Activated T-cell treated with anti-CD3 and anti-CD28 coated beads for 1 hour (primary cell): ENCODE results near the gene BRIP1.
A peak's percentile ranks its signal among the peaks of the same experiment; 100 is the strongest.
"Not testable (repeated sequence)": the region's sequence is repeated elsewhere in the genome, so short reads cannot be mapped to it uniquely, and the experiment has no call there.

Source experiments
- DNase-seq: peaks from one replicate; pipeline ENCODE4 v3.0.0-alpha.2; 2020; ENCODE audit warnings: low read depth

BRIP1 gene

DNA sequence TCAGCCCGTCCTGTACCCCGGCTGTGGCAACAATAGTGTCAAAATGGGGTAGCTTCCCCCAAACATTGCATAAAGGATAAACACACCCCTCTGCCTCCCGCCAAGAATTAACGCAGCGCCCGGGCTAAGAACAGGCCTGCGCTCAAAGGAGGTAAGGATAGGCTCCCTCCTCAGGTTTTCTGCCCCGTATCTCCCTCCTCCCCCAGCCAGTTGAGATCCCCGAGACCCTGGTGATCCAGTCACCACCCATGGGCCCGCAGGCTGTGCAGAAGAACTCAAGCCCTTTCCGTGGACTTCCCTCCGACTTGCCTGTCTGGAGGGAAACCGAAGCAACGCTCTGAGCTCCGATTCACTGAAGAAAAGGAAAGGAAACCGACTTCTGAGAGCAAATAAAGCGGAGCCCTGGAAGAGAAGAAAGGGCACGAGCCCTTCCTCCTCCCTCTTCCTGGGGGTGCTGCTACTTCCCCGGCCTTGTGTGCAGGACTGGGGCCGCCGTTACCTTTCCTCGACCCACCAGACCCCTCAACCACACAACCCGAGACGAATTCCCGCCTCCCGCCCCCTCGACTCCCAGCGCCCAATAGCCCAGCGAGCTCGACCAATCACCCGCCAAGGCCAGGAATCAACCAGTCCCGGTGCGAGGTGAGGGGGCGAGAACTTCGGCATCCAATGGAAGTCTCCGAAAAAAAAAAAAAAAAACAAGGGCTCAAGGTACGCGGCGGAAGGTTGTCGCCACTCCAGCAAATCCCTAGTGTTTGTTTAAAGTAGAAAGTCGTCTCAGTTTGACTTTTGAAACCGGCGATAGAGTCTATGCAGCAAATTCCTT, at the start of gene BRIP1:
BRIP1 (minus strand) TSS at position 554 of the 826 bp plus-strand sequence. CDS start 1,989 bp downstream, outside the sequence.
- peak; percentile 78 for DNase-seq

DNA sequence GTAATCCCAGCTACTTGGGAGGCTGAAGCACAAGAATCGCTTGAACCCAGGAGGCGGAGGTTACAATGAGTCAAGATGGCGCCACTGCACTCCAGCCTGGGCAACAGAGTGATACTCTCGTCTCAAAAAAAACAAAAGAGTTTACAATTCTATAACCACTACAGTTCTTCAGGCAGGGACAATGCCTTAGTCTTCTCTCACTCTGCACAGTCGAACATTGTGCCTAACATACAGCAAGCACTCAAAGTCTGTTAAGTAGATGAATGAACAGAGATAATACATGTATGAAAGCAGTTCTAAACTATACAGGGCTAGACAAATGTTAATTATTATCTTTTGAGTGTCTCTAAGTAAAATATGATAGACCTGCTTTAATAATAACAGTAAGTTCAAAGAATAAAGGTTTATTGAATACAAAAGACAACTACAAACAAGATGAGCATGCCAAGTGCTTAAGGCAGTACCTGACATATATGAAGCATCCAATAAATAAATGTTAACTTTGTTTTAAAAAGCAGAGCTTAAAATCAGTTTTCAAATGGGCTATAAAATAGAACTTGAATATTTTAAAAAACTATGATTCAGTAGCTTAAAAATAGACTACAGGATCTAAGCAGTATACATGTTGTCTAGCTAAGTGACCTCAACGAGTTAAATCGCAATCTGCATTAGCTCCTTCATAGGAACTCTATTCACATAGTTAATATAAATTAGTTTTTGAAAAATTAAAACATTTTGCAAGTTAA, 45.1 kb upstream of the BRIP1 start:
- DNase-seq, result no peak

DNA sequence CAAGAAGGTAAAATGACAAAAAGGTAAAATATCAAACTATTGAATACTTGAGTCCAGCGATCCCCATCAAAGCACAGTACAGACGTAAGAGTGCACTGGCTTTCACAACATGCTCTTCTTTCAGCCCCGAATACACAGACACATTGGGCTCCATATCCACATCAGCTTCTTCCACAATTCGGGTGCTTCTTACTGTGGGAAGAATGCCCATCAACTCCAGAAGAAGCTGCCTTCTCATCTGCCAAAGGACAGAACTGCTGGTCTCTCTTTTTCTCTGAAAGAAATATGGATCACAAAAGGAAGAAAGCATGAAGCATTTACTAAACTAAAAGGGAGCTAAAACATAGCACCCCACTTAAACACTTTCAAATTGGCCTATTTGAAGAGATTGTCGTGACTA, 44.0 kb upstream of the BRIP1 start:
- DNase-seq, result no peak

DNA sequence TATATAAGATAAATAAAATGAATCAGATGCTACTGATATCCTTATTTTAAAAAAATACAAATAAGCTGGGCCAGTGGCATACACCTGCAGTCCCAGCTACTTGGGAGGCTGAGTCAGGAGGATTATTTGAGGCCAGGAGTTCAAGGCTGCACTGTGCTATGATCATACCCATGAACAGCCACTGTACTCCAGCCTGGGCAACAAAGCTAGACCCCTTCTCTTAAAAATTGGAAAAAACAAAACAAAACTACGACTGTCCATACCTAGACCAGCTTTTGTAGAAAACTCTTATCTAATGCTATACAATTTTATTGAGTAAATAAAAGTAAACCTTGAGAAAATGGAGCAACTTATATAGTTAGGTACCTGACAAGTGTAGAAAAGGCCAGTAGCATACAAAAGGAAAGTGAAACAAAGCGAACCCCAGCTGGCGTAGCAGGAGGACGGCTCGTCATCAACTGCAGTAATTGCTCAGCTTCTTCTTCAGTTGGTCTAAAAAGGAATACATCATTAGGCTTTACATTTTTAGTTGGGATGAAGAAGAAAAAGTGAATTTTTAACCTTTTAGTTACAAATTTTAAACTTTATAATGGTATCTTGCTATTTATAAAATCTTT, 40.9 kb upstream of the BRIP1 start:
- DNase-seq, result no peak

DNA sequence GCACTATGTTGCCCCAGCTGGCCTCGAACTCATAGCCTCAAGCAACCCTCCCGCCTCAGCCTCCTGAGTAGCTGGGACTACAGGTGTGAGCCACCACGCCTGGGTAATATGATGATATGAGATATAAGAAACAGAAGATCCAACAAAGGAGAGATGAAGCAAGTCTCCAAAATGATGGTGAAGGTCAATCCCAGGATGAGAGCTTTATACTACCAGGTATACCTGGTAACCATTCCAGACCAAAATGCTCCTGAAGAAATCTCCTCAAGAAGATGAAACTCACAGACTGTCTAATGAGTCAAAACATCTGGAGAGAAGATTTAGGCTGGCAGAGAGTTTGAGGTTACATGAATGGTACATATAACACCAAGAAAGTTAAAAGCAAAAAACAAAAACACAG, 39.9 kb upstream of the BRIP1 start:
- no peak for DNase-seq

DNA sequence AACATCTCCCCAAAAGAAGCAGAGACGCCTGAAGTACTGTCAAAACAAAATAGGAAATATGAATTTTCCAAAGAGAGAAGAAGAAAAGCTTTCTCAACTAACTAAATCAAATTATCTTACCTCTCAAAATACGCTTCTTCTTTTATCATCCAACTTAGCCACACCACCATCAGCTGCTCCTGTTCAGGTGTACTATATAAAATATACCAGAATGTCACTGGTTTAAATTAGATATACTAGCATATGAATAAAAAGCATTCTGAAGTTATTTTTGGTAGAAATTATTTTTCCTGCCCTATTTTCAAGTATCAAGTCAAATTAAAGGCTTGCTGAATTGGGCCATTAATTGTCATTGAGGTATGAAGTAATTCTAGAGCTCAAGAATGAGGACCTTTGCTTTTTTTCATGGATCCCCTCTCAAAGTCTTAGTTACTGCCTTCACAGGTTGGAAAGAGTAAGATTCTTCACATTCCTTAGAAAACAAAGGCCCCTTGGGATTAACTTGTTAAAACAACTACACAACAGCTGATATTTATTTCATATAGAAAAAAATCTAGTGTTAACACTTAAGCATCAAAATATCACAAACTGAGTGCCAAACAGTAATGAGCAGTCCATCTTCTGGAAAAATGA, 34.3 kb upstream of the BRIP1 start:
- no peak for DNase-seq

DNA sequence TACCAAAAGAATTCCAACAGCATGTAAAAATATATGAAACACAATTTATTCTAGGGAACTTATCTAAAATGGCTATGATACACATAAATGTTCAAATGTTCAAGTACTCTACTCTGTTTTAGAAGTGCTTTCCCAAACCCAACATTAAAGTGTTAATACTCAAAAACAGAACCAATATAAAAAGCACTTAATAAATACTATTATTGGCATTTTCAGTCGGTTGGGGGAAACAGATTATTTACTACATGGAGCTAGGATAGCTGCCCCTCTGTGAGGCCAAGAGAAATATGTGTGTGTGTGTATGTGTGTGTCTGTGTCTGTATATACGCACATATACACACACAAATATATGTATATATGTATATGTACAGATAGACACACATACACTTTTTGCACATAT, 32.1 kb upstream of the BRIP1 start:
- DNase-seq, result no peak

DNA sequence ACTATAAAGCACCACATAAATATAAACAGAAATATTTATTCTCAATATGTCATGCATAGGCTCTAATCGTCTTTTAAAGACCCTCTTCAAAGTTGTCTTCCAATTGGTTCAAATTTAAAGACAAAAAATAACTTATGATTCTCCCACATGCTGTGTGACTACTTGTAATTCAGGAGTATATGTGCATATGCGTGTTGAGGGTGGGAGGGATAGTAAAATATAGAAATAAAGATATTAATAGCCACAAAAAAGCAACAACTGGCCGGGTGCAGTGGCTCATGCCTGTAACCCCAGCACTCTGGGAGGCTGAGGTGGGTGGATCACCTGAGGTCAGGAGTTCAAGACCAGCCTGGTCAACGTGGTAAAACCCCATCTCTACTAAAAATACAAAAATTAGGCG, 31.0 kb upstream of the BRIP1 start:
- DNase-seq, result not testable (repeated sequence)

DNA sequence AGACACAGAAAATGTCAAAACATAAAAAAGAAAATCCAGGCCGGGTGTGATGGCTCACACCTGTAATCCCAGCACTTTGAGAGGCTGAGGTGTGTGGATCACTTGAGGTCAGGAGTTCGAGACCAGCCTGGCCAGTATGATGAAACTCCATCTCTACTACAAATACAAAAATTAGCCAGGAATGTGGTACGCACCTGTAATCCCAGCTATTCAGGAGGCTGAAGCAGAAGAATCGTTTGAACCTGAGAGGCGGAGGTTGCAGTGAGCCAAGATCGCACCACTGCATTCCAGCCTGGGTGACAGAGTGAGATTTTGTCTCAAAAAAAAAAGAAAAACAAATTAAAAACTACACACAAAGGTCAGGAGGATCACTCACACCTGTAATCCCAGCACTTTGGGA, 24.4 kb upstream of the BRIP1 start:
- DNase-seq, result not testable (repeated sequence)

DNA sequence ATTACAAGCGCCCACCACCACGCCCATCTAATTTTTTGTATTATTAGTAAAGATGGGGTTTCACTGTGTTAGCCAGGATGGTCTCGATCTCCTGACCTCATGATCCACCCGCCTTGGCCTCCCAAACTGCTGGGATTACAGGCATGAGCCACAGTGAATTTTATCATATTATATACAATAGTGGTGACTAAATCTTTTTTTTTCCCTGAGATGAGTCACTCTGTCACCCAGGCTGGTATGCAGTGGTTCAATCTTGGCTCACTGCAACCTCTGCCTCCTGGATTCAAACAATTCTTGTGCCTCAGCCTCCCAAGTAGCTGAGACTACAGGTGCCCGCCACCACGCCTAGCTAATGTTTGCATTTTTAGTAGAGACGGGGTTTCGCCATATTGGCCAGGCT, 22.5 kb upstream of the BRIP1 start:
- DNase-seq, result not testable (repeated sequence)

DNA sequence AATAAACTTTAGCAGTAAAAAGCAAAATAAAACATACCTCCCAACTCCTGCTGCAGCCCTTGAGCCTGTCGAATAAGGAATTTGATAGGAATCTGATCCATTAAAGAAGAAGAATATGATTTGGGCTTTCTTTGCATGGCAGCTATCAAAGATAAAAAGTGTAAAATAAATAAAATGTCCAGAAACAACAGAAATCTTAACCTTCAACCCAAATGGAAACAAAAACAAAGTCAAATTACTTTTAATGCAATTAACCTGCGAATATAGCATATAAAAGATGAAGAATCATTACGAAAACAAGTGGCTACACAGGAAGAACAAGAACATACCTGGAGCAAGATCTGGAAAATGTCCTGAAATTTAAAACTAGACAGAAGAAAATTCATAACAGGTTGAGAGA, 21.5 kb upstream of the BRIP1 start:
- DNase-seq, result no peak

DNA sequence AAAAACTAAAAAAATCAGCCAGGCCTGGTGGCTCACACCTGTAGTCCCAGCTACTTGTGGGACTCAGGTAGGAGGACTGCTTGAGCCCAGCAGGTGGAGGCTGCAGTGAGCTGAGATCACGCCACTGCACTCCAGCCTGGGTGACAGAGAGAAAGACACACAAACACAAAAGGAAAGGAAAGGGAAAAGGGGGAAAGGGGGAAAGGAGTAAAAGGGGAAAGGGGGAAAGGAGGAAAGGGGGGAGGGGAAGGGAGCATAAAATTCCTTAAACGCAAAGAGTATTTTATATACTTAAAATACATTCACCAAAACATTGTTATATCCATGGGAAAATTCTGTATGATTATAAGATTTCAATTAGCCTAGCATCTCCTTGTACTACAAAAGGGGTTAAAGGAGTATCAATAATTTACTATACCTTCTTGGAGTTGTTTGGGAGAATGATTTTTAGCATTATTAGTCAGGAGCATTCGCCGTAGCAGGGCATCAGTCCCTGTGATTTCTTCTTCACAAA, 17.3 kb upstream of the BRIP1 start:
- DNase-seq, result no peak

DNA sequence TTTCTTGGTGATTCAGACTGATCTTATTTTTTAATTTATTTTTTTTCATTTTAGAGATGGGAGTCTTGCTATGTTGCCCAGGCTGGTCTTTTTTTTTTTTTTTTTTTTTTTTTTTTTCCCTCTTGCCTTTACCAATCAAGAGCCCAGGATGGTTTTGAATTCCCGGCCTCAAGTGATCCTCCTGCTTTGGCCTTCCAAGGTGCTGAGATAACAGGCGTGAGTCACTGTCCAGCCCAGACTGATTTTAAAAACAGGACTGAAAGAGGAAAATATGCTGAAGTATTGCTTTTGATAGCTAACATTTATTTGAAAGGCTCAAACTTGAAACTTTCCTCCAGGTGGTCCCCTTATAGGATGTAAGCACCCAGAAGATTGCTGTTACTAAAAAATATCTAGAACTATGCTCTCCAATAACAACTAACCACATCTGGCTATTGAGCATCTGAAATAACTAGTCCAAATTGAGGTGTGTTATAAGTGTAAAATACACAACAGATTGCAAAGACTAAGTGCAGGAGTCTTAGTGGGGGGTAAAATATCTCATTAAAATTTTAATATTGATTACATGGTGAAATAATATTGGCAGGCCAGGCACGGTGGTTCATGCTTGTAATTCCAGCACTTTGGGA, 15.8 kb upstream of the BRIP1 start:
- no peak for DNase-seq

DNA sequence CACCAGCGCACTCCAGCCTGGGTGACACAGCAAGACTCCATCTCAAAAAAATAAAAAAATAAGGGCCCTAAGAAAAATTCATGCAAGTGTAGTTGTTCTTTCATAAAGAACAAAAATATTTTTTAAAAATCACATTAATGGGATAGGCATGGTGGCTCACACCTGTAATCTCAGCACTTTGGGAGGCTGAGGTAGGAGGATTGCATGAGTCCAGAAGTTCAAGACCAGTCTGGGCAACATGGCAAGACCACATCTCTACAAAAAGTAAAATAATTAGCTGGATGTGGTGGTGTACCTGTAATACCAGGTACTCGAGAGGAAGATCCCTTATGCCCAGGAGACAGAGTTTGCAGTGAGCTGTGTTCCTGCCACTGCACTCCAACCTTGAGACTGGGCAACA, 15.2 kb upstream of the BRIP1 start:
- no peak for DNase-seq

DNA sequence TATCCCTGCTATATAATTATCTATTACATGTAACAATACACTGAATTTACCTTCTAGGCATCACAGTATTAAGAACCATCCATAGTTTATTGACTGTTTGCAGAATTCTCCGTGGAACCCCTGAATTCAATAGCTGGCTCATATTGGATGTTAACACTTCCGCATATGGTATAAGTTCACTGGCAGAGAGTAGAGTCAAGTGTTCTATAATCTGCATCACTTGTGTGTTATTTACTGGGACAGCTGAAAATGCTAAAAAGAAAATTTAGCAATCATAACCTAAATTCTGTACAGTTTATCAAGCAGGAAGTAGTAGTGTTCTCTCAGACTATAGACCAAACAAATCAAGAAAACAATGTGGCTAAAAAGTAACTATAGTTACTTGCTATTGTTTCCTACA, 14.5 kb upstream of the BRIP1 start:
- DNase-seq, result no peak

DNA sequence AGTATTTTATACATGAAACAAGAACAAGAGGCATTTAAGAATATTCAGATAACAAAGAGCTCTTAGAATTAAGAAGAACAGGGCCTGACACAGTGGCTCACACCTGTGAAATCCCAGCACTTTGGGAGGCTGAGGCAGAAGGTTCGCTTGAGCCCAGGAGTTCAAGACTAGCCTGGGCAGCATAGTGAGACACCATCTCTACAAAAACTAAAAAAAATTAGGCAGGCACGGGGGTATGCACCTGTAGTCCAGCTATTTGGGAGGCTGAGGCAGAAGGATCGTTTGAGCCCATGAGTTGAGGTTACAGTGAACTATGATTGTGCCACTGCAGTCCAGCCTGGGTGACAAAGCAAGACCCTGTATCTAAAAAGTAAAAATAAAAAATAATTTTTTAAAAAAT, 12.5 kb upstream of the BRIP1 start:
- no peak for DNase-seq

DNA sequence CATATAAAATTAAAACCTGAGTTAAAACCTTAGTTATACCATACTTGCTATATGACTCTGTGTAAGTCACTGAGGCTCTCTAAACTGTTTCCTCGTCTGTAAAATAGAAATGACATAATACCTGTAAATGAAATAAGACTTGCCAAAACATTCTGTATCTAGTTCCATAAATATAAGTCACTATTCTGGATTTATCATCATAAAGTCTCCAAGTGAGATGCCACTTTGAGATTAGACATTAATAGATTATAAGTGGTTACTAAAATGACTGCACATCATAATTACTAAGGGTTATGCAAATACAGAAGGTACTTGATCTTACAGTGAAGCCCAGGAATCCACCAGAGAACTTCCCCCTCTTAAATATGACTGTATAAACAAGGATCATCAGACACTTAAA, 12.0 kb upstream of the BRIP1 start:
- DNase-seq, result no peak

DNA sequence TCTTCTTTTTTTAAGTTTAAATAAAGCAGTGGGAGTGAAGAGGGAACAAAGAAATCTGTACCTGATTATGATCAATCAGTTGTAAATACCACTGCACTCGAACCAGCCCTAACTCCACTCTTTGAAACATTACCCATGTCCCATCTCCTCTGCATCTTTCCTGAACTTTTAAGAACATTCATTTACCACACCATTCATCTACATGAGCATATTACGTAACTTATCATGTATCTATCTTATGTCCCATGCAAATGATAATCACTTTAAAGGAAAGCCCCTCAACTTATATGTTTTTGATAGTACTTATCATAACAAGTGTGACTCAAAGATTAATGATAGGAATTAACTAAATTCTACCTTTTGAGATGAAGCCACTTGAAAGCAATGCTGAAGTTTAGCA, 10.7 kb upstream of the BRIP1 start:
- no peak for DNase-seq

DNA sequence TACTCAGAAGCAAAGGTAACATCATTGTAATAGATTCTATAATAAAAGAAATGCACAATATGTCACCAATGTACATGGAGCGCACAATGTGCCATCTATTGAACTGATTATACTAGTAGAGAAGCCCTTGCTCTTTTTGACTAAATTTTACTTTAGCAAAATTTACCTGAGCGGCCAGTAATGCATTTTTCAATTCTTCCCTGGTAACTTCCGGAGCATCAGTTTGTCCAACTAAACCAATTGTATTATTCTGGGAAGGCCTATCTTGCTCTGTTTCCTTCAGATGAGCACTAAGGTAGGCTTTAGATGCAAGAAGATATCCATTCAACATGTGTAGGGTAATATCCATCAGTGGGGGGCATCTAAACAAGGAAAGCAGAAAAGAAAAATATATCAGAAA, 8.8 kb upstream of the BRIP1 start:
- no peak for DNase-seq

DNA sequence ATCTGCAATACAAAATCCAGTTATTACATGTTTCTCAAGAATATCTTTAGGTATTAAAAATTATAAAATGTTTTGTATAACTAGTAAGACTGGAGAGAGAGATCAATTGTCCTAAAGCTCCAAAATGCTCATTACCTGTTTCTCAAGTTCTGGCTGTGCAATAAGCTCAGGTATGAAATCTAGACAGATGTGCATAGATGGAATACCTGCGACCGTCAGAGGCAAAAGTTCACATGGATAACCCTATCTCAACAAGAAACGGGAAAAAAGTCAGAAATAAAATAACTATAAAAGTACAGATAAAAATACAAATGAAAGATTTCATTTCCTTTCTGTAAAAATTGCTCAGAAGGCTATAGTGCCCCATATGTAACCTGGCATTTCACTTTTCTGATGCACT, 5.8 kb upstream of the BRIP1 start:
- DNase-seq, result no peak

DNA sequence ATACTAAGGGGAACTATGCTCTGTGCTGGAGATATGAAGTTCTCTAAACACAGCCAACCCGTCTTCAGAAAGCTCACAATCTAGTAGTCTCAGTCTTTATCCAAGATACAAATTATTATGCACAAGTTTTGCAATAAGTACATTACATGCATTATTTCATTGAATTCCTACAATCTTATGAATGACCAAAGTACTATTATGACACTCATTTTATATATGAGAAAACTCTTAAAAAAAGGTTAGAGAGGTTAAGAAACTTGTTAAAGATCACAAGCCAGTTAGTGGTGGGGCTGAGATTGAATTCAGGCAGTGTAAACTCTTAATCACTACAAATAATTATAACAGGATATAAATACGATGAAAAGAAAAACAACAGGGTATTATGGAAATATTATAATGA, 4.7 kb upstream of the BRIP1 start:
- no peak for DNase-seq

DNA sequence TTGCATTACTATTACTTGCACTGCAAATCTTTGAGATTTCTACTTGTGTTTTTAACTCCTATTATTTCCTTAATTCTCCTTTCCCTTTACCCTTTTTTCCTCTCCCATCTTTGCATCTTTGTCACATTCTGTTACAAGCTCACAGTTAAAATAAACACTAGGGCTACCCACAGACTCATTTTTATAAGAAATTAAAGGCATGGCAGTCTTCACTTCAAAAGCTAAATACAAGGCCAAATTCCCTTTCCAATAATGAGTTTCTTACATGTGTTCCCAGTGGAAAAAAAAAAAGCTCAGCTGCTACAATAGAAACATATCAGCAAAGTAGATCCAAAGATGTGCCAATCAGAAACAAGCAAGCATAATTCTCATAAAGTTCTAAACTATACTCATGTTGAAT, 3.7 kb upstream of the BRIP1 start:
- no peak for DNase-seq
